ENCODE results near the gene CARD10. TPM values are rescaled to one million over a fixed set of nuclear protein-coding genes. Genes with fewer than 3 reads are reported as not detected.

CARD10 gene
- total RNA-seq, 1 experiment from 2014 or later: 30.9 TPM

DNA sequence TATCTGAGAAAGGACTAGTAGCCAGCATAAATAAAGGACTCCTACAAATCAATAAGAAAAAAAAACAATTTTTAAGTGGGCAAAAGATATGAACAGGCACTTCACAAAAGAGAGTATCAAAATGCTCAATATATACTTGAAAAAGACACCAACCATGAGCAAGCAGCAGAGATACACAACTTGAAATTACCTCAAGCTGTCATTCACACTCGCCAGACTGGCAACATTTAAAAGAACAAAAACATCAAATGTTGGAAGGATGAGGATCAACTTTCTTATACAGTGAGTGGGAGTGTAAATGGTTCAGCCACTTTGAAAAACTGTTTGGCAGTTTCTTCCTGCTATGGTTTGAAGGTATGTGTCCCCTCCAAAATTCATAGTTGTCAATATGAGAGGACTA, 68.0 kb downstream of the CARD10 start:
- no peak for DNase-seq
- H3K36me3 ChIP-seq: no peaks in the 10 kb centered on the region
- no peak overlapping the region for H3K4me3 ChIP-seq
- H3K27me3 ChIP-seq: peaks cover 11% of the 10 kb centered on the region; the same call in 1 of the 2 replicates
- H3K9me3 ChIP-seq (replicated peaks): no peaks in the 10 kb centered on the region
- H3K27ac ChIP-seq: no peak overlapping the region
- no peaks in the 10 kb centered on the region for H3K4me1 ChIP-seq

DNA sequence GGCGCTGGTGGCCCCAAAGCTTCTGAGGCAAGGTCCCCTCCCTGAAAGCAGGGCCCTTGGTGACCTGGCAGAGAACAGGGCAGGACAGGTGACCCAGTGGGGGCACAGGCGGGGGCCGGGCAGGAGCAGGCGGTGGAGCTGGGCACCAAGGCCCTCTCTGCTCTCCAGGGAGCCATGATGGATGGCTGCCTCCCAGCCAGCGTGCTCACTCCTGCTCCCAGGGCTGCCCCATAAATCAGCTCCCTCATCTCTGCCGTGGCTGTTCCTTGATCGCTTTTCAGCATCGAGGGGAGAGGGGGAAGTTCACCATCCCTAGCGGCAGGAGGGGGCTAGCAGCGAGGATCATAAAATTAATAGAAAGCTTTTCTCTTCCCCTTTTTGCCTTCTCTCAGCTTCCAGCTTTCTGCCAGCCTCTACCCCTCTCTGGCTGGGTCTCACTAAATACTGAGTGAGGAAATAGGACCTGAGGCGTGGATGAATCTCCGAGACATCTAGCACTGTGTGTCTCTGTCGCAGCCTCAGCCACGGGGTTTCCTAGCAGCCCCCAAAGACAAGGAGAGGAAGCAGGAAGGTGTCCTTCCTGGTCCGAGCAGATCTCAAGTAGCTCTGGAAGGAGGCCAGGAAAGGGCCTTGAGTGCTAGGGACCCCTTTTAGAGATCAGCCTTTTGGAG, 69.7 kb downstream of the CARD10 start:
- H3K4me3 ChIP-seq: no peak overlapping the region
- no peaks in the 10 kb centered on the region for H3K9me3 ChIP-seq (replicated peaks)
- no peak for DNase-seq
- no peak overlapping the region for H3K27ac ChIP-seq
- H3K27me3 ChIP-seq: peaks cover 11% of the 10 kb centered on the region; the same call in 1 of the 2 replicates
- no peaks in the 10 kb centered on the region for H3K36me3 ChIP-seq
- H3K4me1 ChIP-seq: no peaks in the 10 kb centered on the region

DNA sequence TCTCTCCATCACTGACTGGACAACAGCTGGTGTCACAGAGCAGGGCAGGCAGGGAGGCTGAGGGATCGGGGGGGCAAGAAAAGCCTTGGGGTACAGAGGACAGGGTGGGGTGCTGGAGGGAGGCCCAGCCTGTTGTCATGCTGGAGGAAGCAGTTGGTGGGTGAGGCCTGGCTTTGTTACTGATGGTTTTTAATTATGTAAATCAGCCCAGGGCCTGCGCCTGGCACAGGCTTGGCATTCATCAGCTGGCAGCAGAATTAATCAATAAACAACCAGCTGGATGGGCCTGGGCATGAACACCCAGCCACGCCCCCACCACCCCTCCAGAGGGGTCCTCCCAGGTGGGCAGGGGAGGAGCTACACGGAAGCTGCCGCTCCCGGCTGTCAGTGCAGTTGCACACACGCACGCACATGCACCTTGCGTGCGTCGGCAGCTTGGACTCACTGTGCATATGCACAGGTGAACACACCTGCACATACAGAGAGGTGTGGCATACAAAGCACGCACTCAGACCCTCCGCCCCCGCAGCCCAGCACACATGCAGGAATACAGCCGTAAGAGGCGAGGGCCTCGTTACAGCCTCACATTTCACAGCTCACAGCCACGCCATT, 70.6 kb downstream of the CARD10 start:
- Histone ChIP-seq H3K4me1 (no peaks in the 10 kb centered on the region), H3K4me3 (no peak overlapping the region), H3K36me3 (no peaks in the 10 kb centered on the region), H3K9me3 (replicated peaks) (no peaks in the 10 kb centered on the region), H3K27ac (no peak overlapping the region), H3K27me3 (peaks cover 6% of the 10 kb centered on the region; the same call in 1 of the 2 replicates)
- DNase-seq: no peak

DNA sequence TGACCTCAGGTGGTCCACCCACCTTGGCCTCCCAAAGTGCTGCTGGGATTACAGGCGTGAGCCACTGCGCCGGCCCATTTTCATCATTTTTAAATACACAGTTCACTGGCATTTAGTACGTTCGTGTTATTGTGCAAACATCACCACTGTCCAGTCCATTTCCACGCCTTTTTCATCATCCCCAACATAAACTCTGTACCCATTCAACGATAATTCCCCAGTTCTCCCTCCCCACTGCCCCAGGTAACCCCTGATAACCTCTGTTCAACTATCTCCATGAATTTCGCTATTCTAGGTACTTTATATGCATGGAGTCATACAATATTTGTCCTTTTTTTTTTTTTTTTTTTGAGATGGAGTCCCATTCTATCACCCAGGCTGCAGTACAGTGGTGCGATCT, 73.7 kb downstream of the CARD10 start:
- Histone ChIP-seq H3K27me3 (peaks cover 4% of the 10 kb centered on the region; the same call in 1 of the 2 replicates), H3K9me3 (replicated peaks) (no peaks in the 10 kb centered on the region)
- no peak for DNase-seq

DNA sequence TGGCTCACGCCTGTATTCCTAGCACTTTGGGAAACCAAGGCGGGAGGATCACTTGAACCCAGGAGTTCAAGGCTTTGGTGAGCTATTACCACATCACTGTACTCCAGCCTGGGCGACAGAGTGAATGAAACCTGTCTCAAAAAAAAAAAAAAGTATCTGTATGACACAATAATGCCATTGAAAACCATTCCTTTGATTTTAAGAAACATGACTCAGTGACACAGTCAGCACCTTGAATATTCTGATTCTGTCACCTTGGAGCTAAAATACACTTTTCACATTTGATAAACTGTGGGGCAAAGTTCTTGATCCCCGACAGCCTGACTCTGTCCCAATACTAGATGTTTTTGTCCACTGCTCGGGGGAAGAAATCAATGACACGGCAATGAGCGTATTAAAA, 75.2 kb downstream of the CARD10 start:
- Histone ChIP-seq H3K9me3 (replicated peaks) (0 out of 2 replicates have a peak, but pooled peaks cover 4% of the 10 kb centered on the region), H3K27me3 (no peaks in the 10 kb centered on the region)

More for the DNA sequence above, 73.7 kb downstream of the CARD10 start:
- no peaks in the 10 kb centered on the region for H3K36me3 ChIP-seq
- no peaks in the 10 kb centered on the region for H3K4me1 ChIP-seq
- H3K4me3 ChIP-seq: no peak overlapping the region
- H3K27ac ChIP-seq: no peak overlapping the region

DNA sequence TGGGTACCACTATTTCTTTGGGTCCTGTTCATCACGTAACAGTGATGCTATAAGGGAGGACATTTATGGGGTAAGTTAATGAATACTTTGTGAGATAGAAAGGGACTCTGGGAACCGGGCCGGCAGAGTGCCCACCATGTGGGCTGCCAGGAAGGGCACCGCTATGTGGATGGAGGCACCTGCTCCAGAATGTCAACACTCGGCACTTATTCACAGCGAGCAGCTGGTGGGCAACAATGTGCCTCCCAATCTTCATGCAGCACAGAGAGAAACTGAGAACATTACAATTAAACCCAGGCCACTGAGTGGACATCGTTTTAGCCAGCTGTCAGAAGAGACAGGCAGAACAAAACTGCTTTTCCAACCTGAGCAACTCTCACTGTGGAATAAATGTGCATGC, 76.1 kb downstream of the CARD10 start:
- Histone ChIP-seq H3K27ac (no peak overlapping the region), H3K4me1 (no peaks in the 10 kb centered on the region), H3K4me3 (no peak overlapping the region), H3K36me3 (no peaks in the 10 kb centered on the region), H3K9me3 (replicated peaks) (0 out of 2 replicates have a peak, but pooled peaks cover 4% of the 10 kb centered on the region), H3K27me3 (no peaks in the 10 kb centered on the region)
- DNase-seq: peak in 1 of 2 experiments; percentile 33

More for the DNA sequence above, 75.2 kb downstream of the CARD10 start:
- DNase-seq: no peak
- Histone ChIP-seq H3K36me3 (no peaks in the 10 kb centered on the region), H3K27ac (no peak overlapping the region), H3K4me3 (no peak overlapping the region), H3K4me1 (no peaks in the 10 kb centered on the region)

DNA sequence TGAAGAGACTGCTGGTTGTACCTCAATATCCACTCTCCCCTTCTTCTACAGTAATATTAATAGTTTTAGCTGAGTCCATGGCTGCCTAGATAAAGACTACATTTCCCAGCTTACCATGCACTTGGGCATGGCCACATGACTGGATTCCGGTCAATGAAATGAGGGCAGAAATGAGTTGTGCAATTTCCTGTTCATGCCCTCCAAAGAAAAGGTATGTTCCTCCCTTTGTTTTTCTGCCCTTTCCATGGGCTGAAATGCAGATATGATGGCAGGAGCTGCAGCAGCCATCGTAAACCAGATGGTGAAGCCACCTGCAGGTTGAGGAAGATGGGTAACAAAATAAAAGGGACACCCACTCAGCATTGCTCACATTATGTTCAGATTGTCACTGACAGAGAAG, 76.7 kb downstream of the CARD10 start:
- 0 out of 2 replicates have a peak, but pooled peaks cover 4% of the 10 kb centered on the region for H3K9me3 ChIP-seq (replicated peaks)
- H3K36me3 ChIP-seq: no peaks in the 10 kb centered on the region
- no peaks in the 10 kb centered on the region for H3K27me3 ChIP-seq
- no peak for DNase-seq
- no peak overlapping the region for H3K27ac ChIP-seq
- H3K4me1 ChIP-seq: no peaks in the 10 kb centered on the region
- no peak overlapping the region for H3K4me3 ChIP-seq

DNA sequence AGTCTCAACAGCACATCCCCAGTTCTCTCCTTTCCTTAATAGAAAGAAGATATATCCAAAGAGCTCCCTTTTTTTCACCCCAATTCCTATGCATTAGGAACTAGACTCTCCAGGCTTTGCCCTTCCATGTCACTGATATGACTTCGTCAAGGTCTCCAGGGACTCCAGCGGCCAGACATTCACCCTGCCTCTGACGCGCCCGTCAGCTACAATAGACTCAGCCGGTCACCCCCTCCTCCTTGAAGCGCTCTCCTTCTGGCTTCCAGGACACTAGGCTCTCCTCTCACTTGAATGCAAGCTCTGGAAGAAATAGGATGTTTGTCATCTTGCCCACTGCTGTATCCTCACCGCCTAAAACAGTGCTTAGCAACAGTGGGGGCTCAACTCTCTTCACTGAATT, 77.1 kb downstream of the CARD10 start:
- H3K27me3 ChIP-seq: no peaks in the 10 kb centered on the region
- H3K9me3 ChIP-seq (replicated peaks): 0 out of 2 replicates have a peak, but pooled peaks cover 4% of the 10 kb centered on the region
- H3K27ac ChIP-seq: no peak overlapping the region
- H3K4me1 ChIP-seq: no peaks in the 10 kb centered on the region
- DNase-seq: no peak
- H3K36me3 ChIP-seq: no peaks in the 10 kb centered on the region
- H3K4me3 ChIP-seq: no peak overlapping the region

DNA sequence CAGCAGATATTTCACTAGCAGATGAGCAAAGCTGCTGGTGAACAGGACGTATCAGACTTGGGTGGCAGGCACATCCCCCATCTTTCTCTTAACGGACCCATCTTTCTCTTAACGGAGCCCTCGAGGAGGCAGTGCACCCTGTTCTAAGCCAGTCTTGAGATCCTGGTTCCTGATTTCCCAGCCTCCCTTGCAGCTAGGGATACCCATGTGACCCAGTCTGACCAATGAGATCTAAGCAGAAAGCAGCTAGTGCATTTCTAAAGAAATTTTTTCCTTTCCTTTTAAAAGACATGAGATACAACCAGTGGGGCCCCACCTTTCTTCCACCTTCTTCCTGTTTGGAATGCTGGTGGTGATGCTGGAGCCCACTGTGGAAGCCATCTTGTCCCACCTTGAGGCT, 78.3 kb downstream of the CARD10 start:
- Histone ChIP-seq H3K9me3 (replicated peaks) (0 out of 2 replicates have a peak, but pooled peaks cover 4% of the 10 kb centered on the region), H3K27me3 (no peaks in the 10 kb centered on the region), H3K27ac (no peak overlapping the region), H3K4me1 (no peaks in the 10 kb centered on the region), H3K36me3 (no peaks in the 10 kb centered on the region), H3K4me3 (no peak overlapping the region)
- DNase-seq: no peak

Other genes starting within 250 kb of the CARD10 start
- not detected in 2 replicates for gene CYTH4, start 236.9 kb downstream of the CARD10 start, total RNA-seq (2014; rRNA removed; shearing (Covaris generic))
- gene ELFN2, start 91.9 kb downstream of the CARD10 start, total RNA-seq (2014; rRNA removed; shearing (Covaris generic)): under 0.01 and 0.02 TPM in 2 replicates
- gene MFNG, start 33.0 kb downstream of the CARD10 start, total RNA-seq (2014; rRNA removed; shearing (Covaris generic)): 0.36 and 1.1 TPM in 2 replicates
- gene CDC42EP1, start 41.1 kb upstream of the CARD10 start, total RNA-seq (2014; rRNA removed; shearing (Covaris generic)): 11.9 and 12.4 TPM in 2 replicates
- not detected in 2 replicates for gene LGALS2, start 60.7 kb upstream of the CARD10 start, total RNA-seq (2014; rRNA removed; shearing (Covaris generic))
- 25.1 and 34.1 TPM in 2 replicates for gene GGA1, start 89.4 kb upstream of the CARD10 start, total RNA-seq (2014; rRNA removed; shearing (Covaris generic))
- gene SH3BP1, start 120.3 kb upstream of the CARD10 start, total RNA-seq (2014; rRNA removed; shearing (Covaris generic)): 6.1 and 6.3 TPM in 2 replicates
- gene PDXP, start 139.3 kb upstream of the CARD10 start, total RNA-seq (2014; rRNA removed; shearing (Covaris generic)): 43.3 and 48.3 TPM in 2 replicates
- 671 and 890 TPM in 2 replicates for gene LGALS1, start 156.2 kb upstream of the CARD10 start, total RNA-seq (2014; rRNA removed; shearing (Covaris generic))
- 26.2 and 28.3 TPM in 2 replicates for gene NOL12, start 166.9 kb upstream of the CARD10 start, total RNA-seq (2014; rRNA removed; shearing (Covaris generic))
- gene TRIOBP, start 177.6 kb upstream of the CARD10 start, total RNA-seq (2014; rRNA removed; shearing (Covaris generic)): 16.8 and 17.0 TPM in 2 replicates

All from SJCRH30 (cell line).